OCI-LY3 (cell line): ENCODE measurements around the gene SH3RF3.

Source experiments
- CTCF ChIP-seq: fragments of 200-600, 300-600 bp; sonication (generic); IDR thresholded peaks from 2 replicates; pipeline ENCODE4 v1.5.1; 2014; ENCODE audit warnings: antibody characterized with exemption, low read length, low read depth
- EZH2phosphoT487 ChIP-seq: fragments of 200-600 bp; shearing (Covaris generic); IDR thresholded peaks from 2 replicates; pipeline ENCODE4 v1.6.1; 2018; ENCODE audit warnings: antibody characterized with exemption, mixed run types, low read depth

DNA sequence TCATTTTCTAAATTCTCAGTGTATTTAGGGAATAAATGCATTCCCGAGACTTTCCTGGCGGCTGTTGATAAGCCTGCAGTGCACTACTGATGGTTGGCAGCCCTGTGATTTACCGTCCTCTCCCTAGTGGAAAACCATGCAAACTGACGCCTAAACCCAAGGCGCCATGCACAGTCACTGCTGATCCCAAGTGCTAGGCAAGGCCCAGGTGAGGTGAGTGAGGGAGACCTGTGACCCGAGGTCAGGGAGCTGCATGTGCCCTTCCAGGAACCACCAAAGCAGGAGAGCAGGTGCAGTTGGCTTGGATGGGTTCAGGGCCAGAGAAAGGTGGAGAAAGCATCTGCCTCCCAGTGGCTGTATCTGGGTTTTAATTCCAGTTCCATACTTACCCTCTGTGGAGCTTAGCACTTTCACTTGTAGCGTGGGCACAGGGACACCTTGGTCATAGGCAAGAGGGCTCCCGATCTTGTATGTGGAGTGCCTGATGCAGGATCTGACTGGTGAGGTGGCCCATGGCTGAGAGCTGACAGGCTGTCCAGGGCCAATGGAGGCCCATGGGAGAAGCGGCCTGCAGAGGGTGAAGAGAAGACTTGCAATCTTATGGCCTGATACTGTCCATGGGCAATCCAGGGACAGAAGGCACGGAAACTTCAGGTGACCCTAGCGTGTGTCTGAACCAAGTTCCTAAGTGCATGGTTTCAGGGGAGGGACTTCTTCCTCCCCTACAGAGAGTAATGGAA, 131.3 kb downstream of the SH3RF3 start:
- no peak for TF ChIP-seq CTCF
- no peak for TF ChIP-seq EZH2phosphoT487
